ENCODE measurements around the gene THSD4.
"Not testable (repeated sequence)": the region's sequence is repeated elsewhere in the genome, so short reads cannot be mapped to it uniquely, and the experiment has no call there.

The THSD4 gene

DNA sequence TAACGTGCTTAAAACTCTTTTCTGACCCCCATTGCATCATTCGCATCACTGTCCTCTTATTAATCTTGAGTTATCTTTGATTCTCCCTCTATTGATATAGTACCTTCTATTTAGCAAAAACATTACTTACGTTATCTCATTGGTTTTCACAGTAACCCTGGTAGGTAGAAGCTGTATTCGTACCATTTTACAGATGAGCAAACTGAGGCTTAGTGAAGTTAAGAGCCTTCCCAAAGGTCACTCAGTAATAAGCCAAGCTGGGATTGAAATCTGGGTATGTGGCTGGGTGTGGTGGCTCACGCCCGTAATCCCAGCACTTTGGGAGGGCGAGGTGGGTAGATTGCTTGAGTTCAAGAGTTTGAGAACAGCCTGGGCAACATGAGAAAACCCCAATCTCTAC, 244.0 kb downstream of the THSD4 start:
- no peak for DNase-seq

DNA sequence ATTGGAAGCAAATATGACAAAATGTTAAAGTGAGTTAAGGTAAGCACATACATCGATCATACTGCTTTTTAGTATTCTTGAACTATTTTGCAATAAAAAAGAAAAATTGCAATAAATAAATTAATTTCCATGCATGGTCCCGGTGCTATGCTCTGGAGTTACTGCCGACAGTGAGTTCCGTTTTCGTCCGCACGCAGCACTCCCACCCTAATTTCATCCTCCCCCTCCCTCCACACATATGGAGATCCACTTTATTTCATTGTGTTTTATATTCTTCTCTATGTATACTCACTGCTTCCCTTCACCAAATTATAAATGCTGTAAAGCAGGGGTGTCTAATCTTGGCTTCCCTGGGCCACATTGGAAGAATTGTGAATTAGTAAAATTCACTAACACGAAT, 247.3 kb downstream of the THSD4 start:
- no peak for DNase-seq

DNA sequence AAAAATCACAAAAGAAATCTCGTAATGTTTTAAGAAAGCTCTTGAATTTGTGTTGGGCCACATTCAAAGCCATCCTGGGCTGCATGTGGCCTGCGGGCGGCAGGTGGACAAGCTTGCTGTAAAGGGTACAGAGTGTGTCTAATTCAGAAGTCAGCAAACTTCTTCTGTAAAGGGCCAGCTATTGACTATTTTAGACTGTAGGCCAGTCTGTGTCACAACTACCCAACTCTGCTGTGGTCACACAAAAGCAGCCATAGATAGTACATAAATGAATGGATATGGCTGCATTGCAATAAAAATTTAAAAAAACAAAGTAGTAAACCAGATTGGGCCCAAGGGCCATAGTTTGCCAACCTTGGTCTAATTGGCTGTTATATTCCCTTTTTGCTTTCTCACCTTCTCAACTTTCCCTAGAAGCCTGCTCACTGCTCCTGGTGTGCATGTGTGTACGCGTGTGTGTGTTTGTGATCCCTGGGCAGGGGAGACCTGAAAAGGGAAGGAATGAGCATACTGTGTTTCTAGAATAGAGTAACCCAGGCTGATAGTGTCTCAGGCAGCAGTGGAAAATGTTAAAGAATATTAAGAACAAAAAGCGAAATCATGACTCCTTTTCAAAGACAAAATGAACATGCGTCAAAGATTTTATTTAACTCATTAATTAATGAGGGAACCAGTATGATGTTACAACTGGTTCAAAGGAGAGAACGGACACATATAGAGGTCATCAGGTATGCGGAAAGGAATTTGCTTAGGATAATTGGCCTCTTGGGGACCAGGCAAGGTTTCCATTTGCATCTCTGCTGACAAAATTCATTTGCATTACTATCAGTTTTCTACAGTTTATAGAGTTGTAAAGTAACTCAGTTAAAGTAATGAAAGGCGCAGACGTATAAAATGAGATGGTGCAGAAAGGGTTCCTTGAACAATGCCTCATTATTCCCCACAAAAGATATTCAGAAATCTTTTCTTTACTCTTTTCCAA, 248.0 kb downstream of the THSD4 start:
- no peak for DNase-seq

DNA sequence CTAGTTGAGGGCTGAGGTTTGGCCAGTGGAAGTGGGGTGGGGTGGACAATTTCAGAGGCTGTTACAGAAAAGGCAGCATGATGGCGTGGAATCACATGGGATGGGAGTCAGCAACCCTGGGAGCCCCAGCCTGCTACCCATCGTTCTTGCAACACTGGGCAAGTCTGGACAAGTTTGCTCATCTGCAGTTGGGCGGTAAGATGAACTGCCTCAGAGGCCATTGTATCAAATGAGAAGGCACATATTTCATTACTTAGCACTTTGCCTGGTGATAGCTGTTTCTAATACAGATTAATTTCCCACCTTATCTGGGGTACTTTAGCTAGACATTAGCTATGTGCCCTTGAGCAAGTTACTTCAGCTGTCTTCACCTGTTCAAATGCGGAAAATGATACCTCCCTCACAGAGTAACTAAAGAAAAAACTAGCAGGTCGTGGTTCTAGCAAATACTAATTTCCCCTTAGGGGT, 248.9 kb downstream of the THSD4 start:
- no peak for DNase-seq

DNA sequence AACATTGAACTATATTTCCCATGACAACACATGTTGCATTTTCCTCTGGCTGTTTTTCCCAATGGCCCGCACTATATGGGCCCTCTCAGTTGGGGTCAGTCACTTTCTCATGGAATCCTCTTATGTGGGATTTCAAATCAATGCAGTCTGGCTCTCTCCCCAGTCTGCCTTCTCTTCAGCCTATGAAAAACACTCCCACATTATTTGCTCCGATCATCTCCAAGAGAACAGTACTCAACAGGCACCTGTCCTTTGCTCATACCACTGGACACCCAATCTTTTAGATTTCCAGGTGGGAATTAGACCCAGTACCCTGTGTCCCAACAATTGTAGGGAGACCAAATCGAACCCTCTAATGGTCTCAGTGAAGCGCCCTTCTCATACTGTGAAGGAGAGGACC, 251.3 kb downstream of the THSD4 start:
- no peak for DNase-seq

DNA sequence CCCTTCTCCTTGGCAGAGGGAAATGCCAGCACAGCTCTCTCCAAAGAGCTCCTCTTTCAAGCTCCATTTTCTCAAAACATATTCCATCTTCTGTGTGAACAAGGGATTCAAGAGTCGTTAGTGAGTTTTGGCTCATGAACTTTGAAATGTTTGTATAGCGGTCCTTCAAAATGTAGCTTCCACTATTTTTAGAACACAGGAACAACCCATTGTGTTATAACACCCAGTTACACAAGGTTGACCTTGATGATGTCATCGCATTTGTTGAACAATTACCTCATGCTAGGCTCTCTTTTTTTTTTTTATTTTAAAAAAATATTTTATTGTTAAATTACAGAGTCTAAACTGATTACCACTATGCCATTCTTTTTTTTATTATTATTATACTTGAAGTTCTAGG, 251.7 kb downstream of the THSD4 start:
- DNase-seq: no peak

DNA sequence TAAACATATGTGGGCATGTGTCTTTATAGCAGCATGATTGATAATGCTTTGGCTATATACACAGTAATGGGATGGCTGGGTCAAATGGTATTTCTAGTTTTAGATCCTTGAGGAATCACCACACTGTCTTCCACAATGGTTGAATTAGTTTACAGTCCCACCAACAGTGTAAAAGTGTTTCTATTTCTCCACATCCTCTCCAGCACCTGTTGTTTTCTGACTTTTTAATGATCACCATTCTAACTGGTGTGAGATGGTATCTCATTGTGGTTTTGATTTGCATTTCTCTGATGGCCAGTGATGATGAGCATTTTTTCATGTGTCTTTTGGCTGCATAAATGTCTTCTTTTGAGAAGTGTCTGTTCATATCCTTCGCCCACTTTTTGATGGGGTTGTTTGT, 252.5 kb downstream of the THSD4 start:
- DNase-seq: not testable (repeated sequence)

DNA sequence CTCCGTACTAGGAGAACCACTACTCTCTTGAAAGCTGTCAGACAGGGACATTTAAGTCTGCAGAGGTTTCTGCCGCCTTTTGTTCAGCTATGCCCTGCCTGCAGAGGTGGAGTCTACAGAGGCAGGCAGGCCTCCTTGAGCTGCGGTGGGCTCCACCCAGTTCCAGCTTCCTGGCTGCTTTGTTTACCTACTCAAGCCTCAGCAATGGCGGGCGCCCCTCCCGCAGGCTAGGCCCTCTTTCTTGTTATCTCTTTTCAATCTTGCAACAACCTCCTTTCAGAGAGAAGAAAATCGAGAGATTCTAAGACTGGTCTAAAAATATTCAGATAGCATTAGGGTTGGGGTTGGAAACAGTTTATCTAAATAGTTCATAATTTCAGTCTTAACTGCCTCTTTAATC, 257.5 kb downstream of the THSD4 start:
- DNase-seq: peak; percentile 4

DNA sequence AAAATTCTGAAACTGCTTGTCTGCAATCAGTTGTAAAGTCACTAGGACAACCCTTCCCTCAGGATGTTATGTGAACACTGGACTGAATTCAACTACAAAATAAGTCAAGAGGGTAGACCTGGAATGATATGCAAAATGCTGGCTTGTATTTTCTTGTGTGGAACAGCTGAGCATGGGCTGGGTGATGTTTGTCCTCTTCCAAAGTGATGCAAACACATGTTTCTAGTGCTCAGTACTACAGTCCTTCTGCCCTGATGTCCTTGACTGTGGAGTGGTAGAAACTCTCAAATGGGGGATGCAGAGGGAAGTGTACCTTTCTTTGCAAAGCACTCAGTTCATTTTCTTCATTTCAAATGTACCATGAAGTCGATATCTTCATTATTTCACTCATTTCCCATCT, 258.6 kb downstream of the THSD4 start:
- DNase-seq: no peak

DNA sequence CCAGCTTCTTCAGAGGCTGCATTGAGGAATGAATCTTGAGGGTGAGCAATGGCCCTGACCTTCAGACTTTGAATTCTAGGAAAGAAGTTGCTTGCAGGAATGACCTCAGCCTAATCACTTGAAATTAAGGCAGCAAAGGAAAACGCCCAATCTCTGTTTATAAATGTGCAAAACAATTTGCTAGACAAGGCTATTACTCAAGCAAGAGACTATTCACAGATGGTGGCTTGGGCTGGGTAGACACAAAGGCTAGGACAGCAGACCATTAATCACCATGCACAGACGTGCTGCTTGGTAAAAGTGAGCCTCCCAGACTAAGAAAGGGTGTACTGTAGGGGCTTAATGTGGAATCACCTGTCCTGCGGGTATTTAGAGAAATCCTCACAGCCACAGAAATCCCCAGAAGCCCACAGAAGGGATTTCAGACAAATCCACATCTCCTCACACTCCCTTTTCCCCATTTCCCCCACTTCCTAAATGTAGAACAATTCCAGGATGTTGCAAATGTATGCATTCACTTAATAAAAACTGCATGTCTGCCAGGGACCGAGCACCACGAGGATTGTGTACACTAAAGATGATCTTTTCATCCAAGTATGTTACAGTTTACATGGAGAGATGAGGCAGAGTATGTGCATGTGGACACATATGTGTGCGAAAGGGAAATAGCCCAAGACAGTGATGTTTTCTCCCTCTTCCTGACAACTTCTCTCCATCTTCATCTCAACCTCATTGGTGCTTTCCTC, 259.5 kb downstream of the THSD4 start:
- no peak for DNase-seq

DNA sequence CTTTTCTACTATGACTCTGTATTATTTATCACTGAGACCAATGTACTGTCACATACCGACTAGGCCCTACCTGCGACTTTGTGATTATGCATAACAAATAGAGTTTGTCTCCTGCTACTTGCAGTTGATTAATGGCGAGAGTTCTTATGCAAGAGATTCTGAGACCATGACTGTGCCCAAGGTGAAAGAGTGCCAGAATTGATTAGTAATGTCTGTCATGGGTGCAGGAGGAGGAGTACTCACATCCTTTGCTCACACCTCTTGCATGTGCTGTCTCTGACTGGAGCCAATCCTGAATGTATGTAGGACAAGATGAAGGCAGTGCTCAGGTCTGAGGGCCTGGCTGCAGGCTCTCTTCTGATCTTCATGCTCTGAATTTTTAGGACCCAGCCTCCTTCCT, 260.7 kb downstream of the THSD4 start:
- no peak for DNase-seq

DNA sequence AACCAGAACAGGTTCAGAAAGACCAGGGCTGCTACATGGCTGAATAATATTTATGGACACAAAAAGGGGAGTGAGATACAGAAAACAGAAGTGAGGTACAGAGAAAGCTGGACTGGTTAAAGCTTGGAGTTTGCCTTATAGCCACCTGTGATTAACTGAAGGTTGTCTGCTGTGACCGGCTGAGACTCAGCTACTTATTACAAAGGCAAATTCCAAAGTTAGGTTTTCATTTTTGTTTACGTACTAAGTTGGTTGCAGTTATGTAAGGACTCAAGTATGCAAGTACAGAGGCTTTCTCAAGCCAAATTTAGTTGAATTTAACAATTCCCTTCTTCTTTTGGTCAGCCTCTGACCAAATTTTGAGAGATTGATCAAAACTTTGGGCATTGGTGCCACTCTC, 264.6 kb downstream of the THSD4 start:
- no peak for DNase-seq

DNA sequence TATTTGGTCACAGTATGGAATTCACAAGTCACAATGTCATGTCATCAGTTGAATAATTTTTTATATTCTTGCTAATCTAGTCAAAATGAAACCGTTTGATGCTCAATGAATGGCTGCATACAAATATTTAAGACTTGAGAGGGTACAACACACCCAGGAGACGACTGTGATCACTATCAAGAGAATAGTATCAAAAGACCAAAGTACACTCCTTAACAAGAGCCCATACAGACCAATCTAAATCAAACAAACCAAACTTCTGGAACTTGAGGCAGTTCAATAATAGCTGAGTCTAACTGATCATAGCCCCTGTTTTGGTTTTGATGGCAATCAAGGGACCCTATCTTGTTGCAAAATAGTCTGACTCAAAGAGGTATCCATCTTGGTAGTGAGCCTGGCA, 265.1 kb downstream of the THSD4 start:
- no peak for DNase-seq

DNA sequence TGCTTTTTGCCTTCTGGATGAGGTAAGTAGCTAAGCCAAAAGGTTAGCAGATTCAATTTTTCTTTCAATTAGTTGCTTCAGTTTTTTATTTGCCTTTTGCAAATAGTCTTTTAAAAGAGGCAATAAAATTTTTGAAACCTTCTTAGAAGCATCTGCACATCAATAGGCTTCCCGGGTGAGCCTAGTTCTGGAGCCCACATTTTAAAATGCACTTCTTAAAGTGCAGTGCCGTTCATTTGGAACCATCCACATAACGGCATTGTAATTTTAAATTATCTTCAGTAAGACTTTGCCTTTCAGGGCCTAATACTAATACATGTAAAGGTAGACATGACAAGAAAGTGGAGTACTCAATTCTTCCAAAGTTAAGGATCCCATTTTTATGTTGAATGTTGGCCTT, 269.2 kb downstream of the THSD4 start:
- no peak for DNase-seq

DNA sequence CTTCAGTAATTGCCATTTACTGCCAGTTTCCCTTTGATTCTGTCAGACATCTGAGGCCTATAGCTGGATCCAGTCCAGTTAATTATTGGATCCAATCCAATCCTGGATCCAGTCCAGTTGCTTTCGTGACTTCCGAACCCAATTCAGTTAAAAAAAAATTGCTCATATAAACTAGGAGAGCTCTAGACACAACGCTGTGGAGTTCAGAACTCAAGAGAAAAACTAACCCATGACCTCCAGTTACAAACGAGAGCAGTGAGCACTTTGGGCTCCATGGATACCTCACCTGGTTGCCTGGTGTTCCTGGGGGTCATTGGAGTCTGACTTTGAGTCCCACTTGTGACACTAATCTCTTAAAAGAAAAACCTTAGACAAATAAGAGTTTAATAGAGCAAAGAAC, 269.8 kb downstream of the THSD4 start:
- DNase-seq: no peak

DNA sequence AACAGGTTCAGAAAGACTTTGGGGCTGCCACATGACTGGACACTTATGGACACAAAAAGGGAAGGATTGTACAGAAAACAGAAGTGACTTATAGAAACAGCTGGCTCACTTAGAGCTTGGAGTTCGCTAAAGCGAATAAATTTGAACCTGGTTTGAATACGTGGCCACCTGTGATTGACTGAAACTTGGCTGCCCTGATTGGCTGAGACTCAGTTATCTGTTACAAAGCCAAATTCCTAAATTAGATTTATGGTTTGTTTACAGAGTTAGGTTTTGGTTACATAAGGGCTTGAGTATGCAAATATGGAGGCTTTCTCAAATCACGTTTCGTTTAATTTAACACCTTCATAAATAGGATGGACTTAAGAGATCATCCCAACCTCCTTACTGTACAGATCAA, 270.2 kb downstream of the THSD4 start:
- DNase-seq: no peak

DNA sequence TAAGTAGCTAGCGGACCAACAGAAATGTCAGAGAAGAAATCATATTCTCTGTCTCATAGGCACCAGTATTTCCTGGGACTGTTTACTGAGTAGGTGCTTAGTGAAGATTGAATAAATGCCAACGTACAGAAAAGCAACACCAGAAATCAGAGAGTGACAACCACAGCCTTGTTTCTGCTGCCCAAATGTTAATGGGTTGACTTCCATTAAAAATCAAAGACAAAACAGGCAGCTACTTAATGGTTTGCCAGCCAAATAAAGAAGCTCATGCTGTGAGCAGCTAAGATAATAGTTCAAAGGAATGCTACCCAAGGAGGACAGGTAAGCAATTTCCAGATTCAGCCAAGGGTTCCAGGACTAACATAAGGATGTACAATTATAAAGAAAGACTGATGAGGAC, 270.7 kb downstream of the THSD4 start:
- no peak for DNase-seq

DNA sequence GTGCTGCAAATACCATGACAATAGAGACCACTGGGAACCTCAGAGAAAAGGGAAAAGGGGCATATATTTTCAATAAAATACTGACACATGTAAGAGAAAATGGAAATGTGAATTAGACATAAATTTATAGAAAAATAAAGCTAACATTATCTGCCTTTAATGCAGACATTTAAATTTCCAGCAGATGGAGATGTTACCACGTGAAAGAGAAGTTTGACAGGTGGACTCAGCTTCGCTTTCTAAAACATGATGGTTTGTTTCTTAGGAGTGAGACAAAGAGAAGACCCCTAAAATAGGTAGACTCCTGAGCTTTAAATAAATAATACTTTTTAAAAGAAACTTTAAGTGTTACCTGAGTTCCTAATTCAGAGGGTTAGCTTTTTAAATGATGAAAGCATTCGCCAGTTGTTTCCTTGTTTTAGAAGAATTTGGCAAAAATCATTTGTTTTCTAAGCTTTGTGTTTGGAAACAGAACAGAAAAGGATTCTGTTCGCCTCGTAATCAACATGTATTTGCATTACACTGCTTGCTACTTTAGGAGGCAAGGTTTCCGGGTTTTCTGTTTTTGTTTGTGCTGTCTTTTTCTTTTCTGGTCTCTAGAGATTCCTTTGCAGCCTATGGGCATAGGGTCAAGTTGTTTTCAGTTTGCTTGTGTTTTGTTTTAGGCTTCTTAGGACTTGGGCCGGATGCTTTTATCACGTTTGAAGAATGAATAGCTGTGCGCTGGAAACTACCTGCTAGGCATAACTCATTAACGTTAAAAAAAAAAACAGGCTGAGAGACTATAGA, 271.4 kb downstream of the THSD4 start:
- DNase-seq: no peak

DNA sequence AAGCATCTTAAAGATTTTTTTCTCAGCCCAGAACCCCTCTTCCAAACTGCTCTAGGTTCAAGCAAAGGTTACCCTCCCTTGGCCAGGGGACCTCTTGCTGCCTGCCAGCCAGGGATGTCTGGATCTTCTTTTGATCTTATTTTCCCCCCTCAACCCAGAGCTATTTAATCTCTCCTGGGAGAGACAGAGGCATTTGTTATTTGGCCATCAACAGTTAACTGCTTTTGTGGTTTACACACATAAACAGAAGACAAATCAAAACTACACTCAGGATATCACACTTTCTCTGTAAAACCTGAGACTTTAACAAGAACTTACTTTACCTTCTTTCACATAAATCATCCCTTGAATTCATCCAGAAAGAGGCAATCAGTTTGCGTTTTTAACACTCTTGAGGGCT, 272.5 kb downstream of the THSD4 start:
- DNase-seq: no peak

DNA sequence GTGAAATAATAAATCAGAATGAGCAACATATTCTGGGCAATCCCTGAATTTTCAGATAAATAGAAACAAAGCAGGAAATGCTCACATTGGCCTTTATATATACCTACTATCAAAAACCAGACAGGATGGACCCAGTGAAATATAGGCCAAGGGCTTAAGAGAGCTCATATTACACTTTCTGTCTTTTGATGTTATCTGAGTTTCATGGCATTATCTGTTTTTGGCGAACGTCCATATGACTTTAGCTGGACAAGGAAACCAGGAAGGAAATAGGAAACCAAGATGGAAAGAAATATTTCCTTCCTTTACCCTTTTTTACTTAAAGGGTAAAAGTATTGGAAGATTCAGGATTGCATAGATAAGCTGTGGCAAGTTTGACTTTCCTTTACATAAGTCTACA, 274.8 kb downstream of the THSD4 start:
- no peak for DNase-seq

DNA sequence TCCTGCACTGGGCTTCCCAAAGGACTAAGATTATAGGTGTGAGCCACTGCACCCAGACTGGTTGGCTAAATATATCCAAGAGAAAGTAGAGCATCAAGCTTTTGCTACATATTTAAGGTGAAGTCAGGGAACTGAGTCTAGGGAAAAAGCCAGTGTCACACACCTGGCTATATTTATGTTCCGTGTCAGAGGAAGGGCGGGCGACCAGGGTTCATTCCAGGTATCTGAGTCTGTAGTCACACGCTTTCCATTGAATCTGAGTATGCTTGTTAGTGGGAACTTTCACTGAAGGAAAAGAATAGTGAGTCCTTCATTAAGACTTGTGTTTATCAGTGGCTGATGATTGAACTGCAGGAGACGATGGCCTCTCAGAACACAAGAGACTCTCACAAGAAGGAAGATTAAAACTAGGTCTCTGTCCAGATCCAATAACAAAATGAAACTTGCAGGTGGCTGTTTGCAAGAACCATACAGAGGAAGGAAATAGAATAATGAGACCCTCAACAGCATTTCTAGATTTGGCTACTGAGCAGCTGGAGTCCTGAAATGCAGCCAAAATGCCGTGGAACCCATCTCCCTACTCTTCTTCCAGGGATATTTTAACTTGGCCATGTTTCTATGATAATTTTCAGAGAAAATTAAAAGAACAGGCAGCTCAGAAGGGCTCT, 276.3 kb downstream of the THSD4 start:
- DNase-seq: no peak

DNA sequence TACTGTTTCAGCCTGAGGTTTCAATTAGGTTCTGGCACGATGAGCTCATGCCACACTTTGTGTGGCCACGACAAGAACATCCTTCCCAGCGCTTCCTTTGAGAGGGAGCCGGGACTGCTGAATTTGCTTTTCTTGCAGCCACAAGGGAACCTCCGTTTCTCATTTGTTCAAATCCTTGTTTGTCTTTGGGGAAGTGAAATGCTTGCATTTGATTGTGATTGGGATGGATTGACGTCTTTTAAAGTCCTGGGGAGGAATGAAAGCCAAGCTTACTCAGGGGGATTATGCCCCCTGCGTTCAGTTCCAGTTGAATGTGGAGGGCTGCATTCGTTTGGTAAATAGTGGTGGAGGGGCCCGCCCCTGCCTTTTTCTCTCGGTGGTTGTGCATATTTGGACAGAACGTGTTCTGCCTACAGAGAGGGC, 277.6 kb downstream of the THSD4 start:
- no peak for DNase-seq

DNA sequence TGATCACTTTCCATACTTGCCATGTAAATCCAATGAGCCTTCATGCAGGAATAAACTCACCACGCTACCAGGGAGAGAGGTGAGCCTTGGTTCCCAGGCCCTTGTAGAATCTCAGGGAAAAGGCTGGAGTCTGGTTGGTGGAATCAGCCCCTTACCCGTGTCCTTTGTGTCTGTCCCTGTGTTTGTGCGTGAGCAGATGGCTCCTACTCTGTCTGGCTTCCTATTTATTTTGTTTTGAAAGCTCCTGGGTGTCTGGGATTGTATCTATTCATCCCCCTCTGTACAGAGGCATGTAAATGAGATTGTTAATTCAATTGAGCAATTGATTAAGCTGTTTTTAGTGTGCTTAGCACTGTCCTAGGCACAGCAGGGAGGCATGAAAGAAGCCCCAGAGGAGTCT, 278.1 kb downstream of the THSD4 start:
- DNase-seq: no peak
